Stimulated activated CD4-positive, alpha-beta T cell treated with anti-CD3 and anti-CD28 coated beads, TNF-alpha, amount 100 ng/mL, for 24 hours (primary cell): ENCODE data around the gene LNPK.
"Not testable (repeated sequence)": the region's sequence is repeated elsewhere in the genome, so short reads cannot be mapped to it uniquely, and the experiment has no call there.

Experiments
- DNase-seq, 3 experiments: peaks; one replicate each; pipeline ENCODE4 v3.0.0-alpha.2; 2020; ENCODE audit warnings: low read depth in 3 of 3

LNPK gene

GRCh38 chr2:176001916-176002687, at the start of gene LNPK:
LNPK (minus strand) TSS chr2:176002267; CDS start chr2:175995584, 6,683 bp downstream.
- peak; percentile 87 to 90 (median 87) for DNase-seq

GRCh38 chr2:176039375-176039774, 37.3 kb upstream of the LNPK start:
- no peak for DNase-seq

- no peak for DNase-seq
Observed at GRCh38 chr2:176038694-176039093, 36.6 kb upstream of the LNPK start.

- DNase-seq = no peak
Observed at GRCh38 chr2:176035013-176035691, 33.1 kb upstream of the LNPK start.

- DNase-seq = no peak
Observed at GRCh38 chr2:176027806-176028205, 25.7 kb upstream of the LNPK start.

- no peak for DNase-seq
Observed at GRCh38 chr2:176025932-176026331, 23.9 kb upstream of the LNPK start.

GRCh38 chr2:176024083-176024482, 22.0 kb upstream of the LNPK start:
- DNase-seq = no peak

- DNase-seq = no peak
Observed at GRCh38 chr2:176022048-176022447, 20.0 kb upstream of the LNPK start.

GRCh38 chr2:176020400-176020799, 18.3 kb upstream of the LNPK start:
- no peak for DNase-seq

GRCh38 chr2:176018708-176019107, 16.6 kb upstream of the LNPK start:
- no peak for DNase-seq

- DNase-seq = no peak
Observed at GRCh38 chr2:176009445-176009844, 7.4 kb upstream of the LNPK start.

GRCh38 chr2:176004934-176005333, 2.9 kb upstream of the LNPK start:
- DNase-seq = no peak

- DNase-seq = no peak
Observed at GRCh38 chr2:176003958-176004357, 1.9 kb upstream of the LNPK start.

GRCh38 chr2:176002688-176003210, 682 bp upstream of the LNPK start:
- DNase-seq = no peak

- DNase-seq = peak; percentile 30 to 66 (median 43)
Observed at GRCh38 chr2:176001281-176001915, 669 bp downstream of the LNPK start.

GRCh38 chr2:175999283-175999819, 2.7 kb downstream of the LNPK start:
- DNase-seq = no peak

- no peak for DNase-seq
Observed at GRCh38 chr2:175990099-175990498, 12.0 kb downstream of the LNPK start.

GRCh38 chr2:175987126-175987525, 14.9 kb downstream of the LNPK start:
- not testable (repeated sequence) for DNase-seq

- DNase-seq = no peak
Observed at GRCh38 chr2:175984846-175985245, 17.2 kb downstream of the LNPK start.

- DNase-seq = no peak
Observed at GRCh38 chr2:175981551-175981950, 20.5 kb downstream of the LNPK start.

GRCh38 chr2:175976391-175977157, 25.5 kb downstream of the LNPK start:
- DNase-seq = no peak
